Measurements from ENCODE around the gene SYPL2. TPM values are rescaled to one million over a fixed set of nuclear protein-coding genes. Genes with fewer than 3 reads are reported as not detected.

SYPL2 gene
- total and polyA plus RNA-seq, 7 donors, result 35.3 to 203 (median 125) TPM

GRCh38 chr1:109502364-109502851, 36.1 kb downstream of the SYPL2 start:
- WGBS, 3 donors, result 50 to 67% (median 56%) methylated on average over 3 of the region's 3 CpGs
- Histone ChIP-seq H3K27ac (peak overlapping the region; percentile 16), H3K4me3 (no peak overlapping the region), H3K27me3 (ENCODE audit: insufficient read depth in 3 of 3, low read length in 2 of 3) (no peaks in the 10 kb centered on the region), H3K4me1 (peaks cover 36% of the 10 kb centered on the region), H3K36me3 (ENCODE audit: insufficient read depth in 1 of 2, low read depth in 1 of 2) (peaks cover 0 to 39% of the 10 kb centered on the region in 2 donors), H3K9me3 (no peaks in the 10 kb centered on the region)
- no peak for TF ChIP-seq CTCF (IDR thresholded peaks at IDR 0.05)
- no peak for ATAC-seq
- intact Hi-C loops (cut with DNase I), result no loop called here
- DNase-seq, result no peak

GRCh38 chr1:109503935-109504334, 37.6 kb downstream of the SYPL2 start:
- 70 to 73% (median 70%) methylated on average over 5 of the region's 5 CpGs for WGBS, 3 donors
- no peak for TF ChIP-seq CTCF (IDR thresholded peaks at IDR 0.05)
- no peak overlapping the region for H3K27ac ChIP-seq
- intact Hi-C loops (cut with DNase I), result no loop called here
- no peaks in the 10 kb centered on the region for H3K9me3 ChIP-seq
- H3K4me1 ChIP-seq, result peaks cover 46% of the 10 kb centered on the region
- peaks cover 0 to 39% of the 10 kb centered on the region in 2 donors for H3K36me3 ChIP-seq (ENCODE audit: insufficient read depth in 1 of 2, low read depth in 1 of 2)
- no peak overlapping the region for H3K4me3 ChIP-seq
- H3K27me3 ChIP-seq (ENCODE audit: insufficient read depth in 3 of 3, low read length in 2 of 3), result no peaks in the 10 kb centered on the region
- ATAC-seq, result no peak
- no peak for DNase-seq

GRCh38 chr1:109504974-109505373, 38.6 kb downstream of the SYPL2 start:
- no peak for TF ChIP-seq CTCF (IDR thresholded peaks at IDR 0.05)
- no peak for DNase-seq
- Histone ChIP-seq H3K9me3 (no peaks in the 10 kb centered on the region), H3K4me1 (peaks cover 43% of the 10 kb centered on the region), H3K27ac (no peak overlapping the region), H3K36me3 (ENCODE audit: insufficient read depth in 1 of 2, low read depth in 1 of 2) (peaks cover 0 to 34% of the 10 kb centered on the region in 2 donors), H3K4me3 (no peak overlapping the region), H3K27me3 (ENCODE audit: insufficient read depth in 3 of 3, low read length in 2 of 3) (no peaks in the 10 kb centered on the region)
- ATAC-seq, result no peak
- WGBS, 3 donors, result 78 to 92% (median 90%) methylated on average over 1 of the region's 1 CpG
- intact Hi-C loops (cut with DNase I), result no loop called here

- Histone ChIP-seq H3K27ac (peak overlapping the region; percentile 85), H3K27me3 (ENCODE audit: insufficient read depth in 3 of 3, low read length in 2 of 3) (no peaks in the 10 kb centered on the region), H3K4me1 (peaks cover 44% of the 10 kb centered on the region), H3K4me3 (peak overlapping the region; percentile 83), H3K9me3 (no peaks in the 10 kb centered on the region), H3K36me3 (ENCODE audit: insufficient read depth in 1 of 2, low read depth in 1 of 2) (peaks cover 0 to 21% of the 10 kb centered on the region in 2 donors)
- WGBS, 3 donors, result 44 to 64% (median 49%) methylated on average over 25 of the region's 25 CpGs
- intact Hi-C loops (cut with DNase I), result no loop called here
- DNase-seq (peak in 1 of 2 donors; percentile 60), ATAC-seq (peak in 3 of 4 donors; percentile 27 to 71 (median 59))
- no peak for TF ChIP-seq CTCF (IDR thresholded peaks at IDR 0.05)
These were observed 41.9 kb downstream of the SYPL2 start for GRCh38 chr1:109508001-109508872.

Data from psoas muscle (tissue), 8 donors.